ENCODE measurements around the gene MTHFR. TPM values are rescaled to one million over a fixed set of nuclear protein-coding genes. Genes with fewer than 3 reads are reported as not detected.

The MTHFR gene
- total and polyA plus RNA-seq, 2 of the 8 experiments (the other 6 are each of a cell fraction or from before 2014, with no cell fraction given) = 8.7 to 18.5 TPM

GRCh38 chr1:11788549-11789053, 17.2 kb downstream of the MTHFR start:
- no peak overlapping the region; the same call in 1 of the 2 replicates for H4K8ac ChIP-seq (ENCODE audit: extremely low read depth, insufficient read depth, low read length)
- no peak overlapping the region for H4K5ac ChIP-seq (ENCODE audit: insufficient read length, low read depth, low read length)
- no peaks in the 10 kb centered on the region for H3K9me3 ChIP-seq (ENCODE audit: insufficient read depth in 2 of 2, low read depth in 1 of 2, low read length in 1 of 2)
- no peak for FAIRE-seq
- no peak overlapping the region for H3K23ac ChIP-seq (ENCODE audit: insufficient read length)
- H3K4ac ChIP-seq (replicated peaks; ENCODE audit: insufficient read length, low read depth, low read length) = peak overlapping the region; percentile 72
- H3K4me1 ChIP-seq (replicated peaks in 1 of 4; ENCODE audit: control insufficient read depth in 3 of 4, insufficient read depth in 4 of 4, low read length in 3 of 4) = peaks cover 7 to 34% (median 25%) of the 10 kb centered on the region in 4 experiments
- no peak overlapping the region for H3K9ac ChIP-seq (replicated peaks in 1 of 4; ENCODE audit: extremely low read depth in 1 of 4, low read depth in 3 of 4, low read length in 3 of 4)
- H3K4me3 ChIP-seq (ENCODE audit: extremely low read depth in 1 of 4, insufficient read depth in 2 of 4, low read depth in 3 of 4, low read length in 4 of 4) = no peak overlapping the region
- no peak overlapping the region for H3K14ac ChIP-seq (ENCODE audit: insufficient read length)
- peaks cover 0 to 11% (median 5%) of the 10 kb centered on the region in 4 experiments; a peak in 3 of 8 replicates for H3K36me3 ChIP-seq (ENCODE audit: control insufficient read depth in 2 of 4, insufficient read depth in 4 of 4, low read length in 3 of 4)
- H3K4me2 ChIP-seq (ENCODE audit: insufficient read depth in 1 of 2, low read depth in 2 of 2, low read length in 2 of 2) = no peak overlapping the region
- H4K91ac ChIP-seq (replicated peaks; ENCODE audit: insufficient read length, low read length) = no peak overlapping the region
- no peak overlapping the region for H3K56ac ChIP-seq (replicated peaks; ENCODE audit: insufficient read length, low read depth, low read length)
- no peak overlapping the region for H2BK20ac ChIP-seq (ENCODE audit: low read length)
- ChIA-PET CTCF (ENCODE audit: partially characterized antibody) (interaction anchor here (0.9 to 5.4 kb wide), 6 partner anchors 8 to 104 kb away, joined by 3 to 49 read pairs (median 6); no protein-coding TSS in a partner anchor), POLR2A (ENCODE audit: partially characterized antibody) (interaction anchor here (0.8 to 3.0 kb wide), 11 partner anchors 9 to 168 kb away, joined by 3 to 27 read pairs (median 4); partner anchors contain the start of gene AGTRAP)
- H2BK120ac ChIP-seq (replicated peaks; ENCODE audit: low read depth, low read length) = no peak overlapping the region
- H2AFZ ChIP-seq (ENCODE audit: low read length) = no peak overlapping the region
- H2BK5ac ChIP-seq (ENCODE audit: low read depth, low read length) = peak overlapping the region; percentile 99; the same call in 1 of the 2 replicates
- peaks cover 0 to 3% of the 10 kb centered on the region in 2 experiments for H4K20me1 ChIP-seq (replicated peaks in 1 of 2; ENCODE audit: control insufficient read depth in 1 of 2, insufficient read depth in 2 of 2, low read length in 2 of 2)
- H3K79me1 ChIP-seq (ENCODE audit: low read depth, low read length) = no peaks in the 10 kb centered on the region
- no peaks in the 10 kb centered on the region for H3K27me3 ChIP-seq (replicated peaks in 1 of 4; ENCODE audit: control insufficient read depth in 3 of 4, extremely low read depth in 1 of 4, insufficient read depth in 3 of 4, low read length in 3 of 4)
- H3K79me2 ChIP-seq (ENCODE audit: control insufficient read depth in 1 of 2, insufficient read depth in 2 of 2, low read length in 2 of 2) = no peaks in the 10 kb centered on the region
- no peak overlapping the region; the same call in 1 of the 2 replicates for H2AK5ac ChIP-seq (ENCODE audit: low read depth, low read length)
- peak overlapping the region; percentile 35; the same call in 1 of the 2 replicates for H3K27ac ChIP-seq (ENCODE audit: low read depth, low read length)
- no peaks in the 10 kb centered on the region for H3K23me2 ChIP-seq (ENCODE audit: low read depth, low read length)
- H2BK12ac ChIP-seq (ENCODE audit: low read depth, low read length) = peak overlapping the region; percentile 97; the same call in 1 of the 2 replicates
- H2BK15ac ChIP-seq (ENCODE audit: low read length) = no peak overlapping the region
- no peak for DNase-seq (ENCODE audit: low read depth in 1 of 2, low spot score in 2 of 2)
- H3K18ac ChIP-seq (ENCODE audit: extremely low read depth, low read length) = no peak overlapping the region
- 91% methylated on average over 14 of the region's 14 CpGs; no CpG with 5 or more reads in 1 of the 2 experiments for WGBS, 2 experiments (ENCODE audit: extremely low coverage in 1 of 2, insufficient coverage in 1 of 2, insufficient read length in 1 of 2, insufficient replicate concordance in 2 of 2, low coverage in 1 of 2, low lambda C conversion rate in 2 of 2, missing lambda C conversion rate in 1 of 2)
- no peak for TF ChIP-seq GABPA (IDR thresholded peaks at IDR 0.05; ENCODE audit: borderline replicate concordance, insufficient read depth, low read length)
- no peak for TF ChIP-seq BCL11A (IDR thresholded peaks at IDR 0.05; ENCODE audit: low read depth in 2 of 2, low read length in 2 of 2)
- TF ChIP-seq RNF2 (IDR thresholded peaks at IDR 0.05; ENCODE audit: borderline replicate concordance, low read depth, low read length, missing control alignments, poor library complexity, severe bottlenecking) = no peak
- no peak for TF ChIP-seq SUZ12 (IDR thresholded peaks at IDR 0.05; ENCODE audit: low read length)
- TF ChIP-seq CREB1 (IDR thresholded peaks at IDR 0.05) = no peak
- no peak for TF ChIP-seq CHD1 (IDR thresholded peaks at IDR 0.05; ENCODE audit: low read depth, low read length)
- no peak for TF ChIP-seq POLR2AphosphoS5 (IDR thresholded peaks at IDR 0.05; ENCODE audit: low read depth, low read length)
- no peak for TF ChIP-seq EZH2 (IDR thresholded peaks at IDR 0.05; ENCODE audit: low read depth, low read length, severe bottlenecking)
- no peak for TF ChIP-seq EP300 (IDR thresholded peaks at IDR 0.05; ENCODE audit: borderline replicate concordance in 1 of 2, low read depth in 2 of 2, low read length in 2 of 2)
- no peak for TF ChIP-seq POLR2A (IDR thresholded peaks at IDR 0.05; ENCODE audit: control extremely low read depth in 1 of 2, low read depth in 2 of 2, low read length in 2 of 2)
- no peak for TF ChIP-seq TBP (IDR thresholded peaks at IDR 0.05; ENCODE audit: low read depth, low read length)
- no peak for TF ChIP-seq ASH2L (IDR thresholded peaks at IDR 0.05; ENCODE audit: low read length)
- no peak for TF ChIP-seq SIRT6 (IDR thresholded peaks at IDR 0.05; ENCODE audit: low read length)
- TF ChIP-seq SP2 (IDR thresholded peaks at IDR 0.05; ENCODE audit: low read length) = no peak

All from H1 (cell line).